Smooth muscle cell of the umbilical artery (primary cell): ENCODE measurements around the gene KDM5C. TPM values are rescaled to one million over a fixed set of nuclear protein-coding genes. Genes with fewer than 3 reads are reported as not detected.

Experiments
- total RNA-seq: library from RNA; depleted of rRNA; stranded (reverse); fragments of >200 nt; gene quantifications from 2 replicates; pipeline ENCODE4 v1.2.3, GENCODE V29; 2014

The KDM5C gene
- 142 and 160 TPM in 2 replicates for total RNA-seq

GRCh38 chrX:53224860-53225797, at the start of gene KDM5C:
TSS of gene KDM5C (minus strand) at chrX:53225207. CDS start at chrX:53224889, 318 bp downstream.

Other genes with a start within 250 kb of the KDM5C start
- gene GPR173, start 176.4 kb downstream of the KDM5C start, total RNA-seq, result 2.4 and 8.4 TPM in 2 replicates
- 26.1 and 30.6 TPM in 2 replicates for gene TSPYL2, start 142.8 kb downstream of the KDM5C start, total RNA-seq
- 10.1 TPM in 2 replicates for gene KANTR, start 131.1 kb downstream of the KDM5C start, total RNA-seq
- gene IQSEC2, start 56.4 kb upstream of the KDM5C start, total RNA-seq, result 4.9 and 6.2 TPM in 2 replicates
- gene SMC1A, start 197.4 kb upstream of the KDM5C start, total RNA-seq, result 7.7 and 20.8 TPM in 2 replicates
- gene RIBC1, start 197.7 kb upstream of the KDM5C start, total RNA-seq, result 0.14 TPM in 1 of 2 replicates, not detected in the other
- 51.4 and 52.6 TPM in 2 replicates for gene HSD17B10, start 209.2 kb upstream of the KDM5C start, total RNA-seq